Cardiac fibroblast (primary cell): ENCODE data around the gene NTN5.

ENCODE experiments used
- DNase-seq, 2 donors: peaks; one replicate each; pipeline versions ENCODE4 v3.0.0 to v3.0.0-alpha.2; 2010; ENCODE audit warnings: low read depth in 2 of 2
- H3K4me3 ChIP-seq, 2 donors: replicated peaks in 1 of 2; 1 replicate in 1 of 2; 2 replicates in 1 of 2; pipeline ENCODE4 v1.5.1; 2011; ENCODE audit warnings: low read depth in 2 of 2, low read length in 2 of 2, mild to moderate bottlenecking in 2 of 2, moderate library complexity in 1 of 2
- TF ChIP-seq, protein P1 (sequence below): IDR thresholded peaks from one replicate; pipeline ENCODE4 v1.5.1; 2011; ENCODE audit warnings: low read depth, mild to moderate bottlenecking, low read length, inconsistent platforms

NTN5 gene

DNA sequence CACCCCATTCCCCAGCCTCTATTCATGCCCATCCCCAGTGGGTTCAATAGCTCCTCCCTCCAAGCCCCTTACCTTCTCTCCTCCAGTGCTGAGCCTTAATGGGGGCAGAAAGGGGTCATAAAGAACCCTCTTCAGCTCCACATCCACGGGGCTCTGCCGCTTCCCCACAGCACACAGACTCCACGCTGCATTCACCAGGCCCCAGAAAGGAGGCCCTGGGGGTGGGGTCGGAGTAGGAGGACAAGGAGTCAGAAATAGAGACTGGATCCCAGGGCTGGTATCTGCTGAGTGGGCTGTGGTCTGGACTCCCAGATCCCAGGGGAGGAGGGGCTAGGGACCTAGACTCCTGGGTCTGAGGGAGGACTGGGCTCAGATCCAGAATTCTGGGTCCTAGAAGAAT is 28.5 kb downstream of the NTN5 start:
- DNase-seq: no peak
- TF ChIP-seq, protein P1, sequence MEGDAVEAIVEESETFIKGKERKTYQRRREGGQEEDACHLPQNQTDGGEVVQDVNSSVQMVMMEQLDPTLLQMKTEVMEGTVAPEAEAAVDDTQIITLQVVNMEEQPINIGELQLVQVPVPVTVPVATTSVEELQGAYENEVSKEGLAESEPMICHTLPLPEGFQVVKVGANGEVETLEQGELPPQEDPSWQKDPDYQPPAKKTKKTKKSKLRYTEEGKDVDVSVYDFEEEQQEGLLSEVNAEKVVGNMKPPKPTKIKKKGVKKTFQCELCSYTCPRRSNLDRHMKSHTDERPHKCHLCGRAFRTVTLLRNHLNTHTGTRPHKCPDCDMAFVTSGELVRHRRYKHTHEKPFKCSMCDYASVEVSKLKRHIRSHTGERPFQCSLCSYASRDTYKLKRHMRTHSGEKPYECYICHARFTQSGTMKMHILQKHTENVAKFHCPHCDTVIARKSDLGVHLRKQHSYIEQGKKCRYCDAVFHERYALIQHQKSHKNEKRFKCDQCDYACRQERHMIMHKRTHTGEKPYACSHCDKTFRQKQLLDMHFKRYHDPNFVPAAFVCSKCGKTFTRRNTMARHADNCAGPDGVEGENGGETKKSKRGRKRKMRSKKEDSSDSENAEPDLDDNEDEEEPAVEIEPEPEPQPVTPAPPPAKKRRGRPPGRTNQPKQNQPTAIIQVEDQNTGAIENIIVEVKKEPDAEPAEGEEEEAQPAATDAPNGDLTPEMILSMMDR: no peak
- no peak overlapping the region for H3K4me3 ChIP-seq

DNA sequence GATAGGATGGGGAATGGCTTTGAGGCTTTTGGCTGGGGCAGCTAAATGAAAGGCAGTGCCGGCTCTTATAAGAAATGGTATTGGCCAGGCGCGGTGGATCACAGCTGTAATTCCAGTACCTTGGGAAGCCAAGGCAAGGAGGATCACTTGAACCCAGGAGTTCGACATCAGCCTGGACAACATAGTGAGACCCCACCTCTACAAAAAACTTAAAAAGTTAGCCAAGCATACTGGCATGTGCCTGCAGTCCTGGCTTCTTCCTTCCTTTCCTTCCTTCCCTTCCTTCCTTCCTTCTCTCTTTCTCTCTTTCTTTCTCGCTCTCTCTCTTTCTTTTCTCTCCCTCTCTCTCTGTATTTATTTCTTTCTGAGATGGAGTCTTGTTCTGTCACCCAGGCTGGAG is 30.0 kb downstream of the NTN5 start:
- no peak for DNase-seq
- TF ChIP-seq, protein P1: no peak
- no peak overlapping the region for H3K4me3 ChIP-seq

DNA sequence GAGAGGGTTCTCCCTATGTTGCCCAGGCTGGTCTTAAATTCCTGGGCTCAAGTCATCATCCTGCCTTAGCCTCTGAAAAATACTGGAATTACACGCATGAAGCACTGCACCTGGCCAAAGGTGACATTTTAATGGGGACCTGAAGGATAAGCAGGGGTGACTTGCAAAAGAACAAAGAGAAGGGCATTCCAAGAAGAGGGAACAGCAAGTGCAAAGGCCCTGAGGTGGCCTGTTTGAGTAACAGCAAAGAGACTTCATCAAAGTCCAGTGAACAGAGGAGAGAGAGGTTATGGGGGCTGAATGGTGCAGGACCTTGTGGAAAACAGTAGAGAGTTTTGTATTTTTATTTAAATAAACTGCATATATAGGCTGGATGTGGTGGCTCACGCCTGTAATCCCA is 31.0 kb downstream of the NTN5 start:
- TF ChIP-seq, protein P1: no peak
- H3K4me3 ChIP-seq: no peak overlapping the region
- DNase-seq: no peak

DNA sequence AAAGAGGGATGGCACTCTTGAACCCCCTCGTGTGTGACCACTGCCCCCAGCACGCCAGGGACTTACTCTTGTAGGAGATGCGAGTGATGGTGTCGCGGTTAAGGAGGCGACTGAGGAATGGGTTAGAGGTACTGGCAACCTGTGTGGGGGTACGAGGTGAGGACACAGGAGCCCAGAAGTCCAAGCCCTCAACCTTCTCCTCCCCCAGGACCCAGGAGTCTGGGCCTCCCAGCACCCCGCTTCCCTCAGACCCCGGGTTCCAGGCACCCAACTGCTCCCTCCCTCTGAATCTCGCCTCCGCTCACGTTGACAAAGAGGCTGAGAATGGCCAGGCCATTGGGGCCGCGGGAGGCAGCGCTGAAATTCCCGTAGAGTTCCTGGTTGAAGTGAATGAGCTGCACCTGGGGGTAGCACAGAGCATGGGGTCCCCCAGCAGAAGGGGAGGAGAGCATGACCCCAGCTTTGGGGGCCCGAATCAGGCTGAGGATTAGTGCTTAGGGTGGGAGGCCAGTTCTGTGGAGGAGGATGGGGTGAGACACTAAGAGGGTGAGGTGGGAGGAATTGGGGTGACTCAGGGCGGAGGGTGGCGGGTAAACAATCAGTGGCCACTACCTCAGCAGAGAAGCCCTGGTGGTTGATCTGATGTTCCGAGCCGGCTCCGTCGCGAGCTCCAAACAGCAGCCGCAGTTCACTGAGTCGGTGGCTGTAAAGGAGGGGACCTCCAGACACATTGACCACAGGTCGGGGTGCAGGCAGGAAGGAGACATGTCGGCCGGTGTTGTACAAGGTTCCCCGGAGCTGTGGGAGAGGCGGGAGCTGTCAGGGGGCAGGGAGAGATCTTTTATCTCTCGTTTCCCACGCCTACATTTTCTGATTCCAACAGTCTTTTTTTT is 33.1 kb downstream of the NTN5 start:
- no peak overlapping the region for H3K4me3 ChIP-seq
- TF ChIP-seq, protein P1: no peak
- no peak for DNase-seq

DNA sequence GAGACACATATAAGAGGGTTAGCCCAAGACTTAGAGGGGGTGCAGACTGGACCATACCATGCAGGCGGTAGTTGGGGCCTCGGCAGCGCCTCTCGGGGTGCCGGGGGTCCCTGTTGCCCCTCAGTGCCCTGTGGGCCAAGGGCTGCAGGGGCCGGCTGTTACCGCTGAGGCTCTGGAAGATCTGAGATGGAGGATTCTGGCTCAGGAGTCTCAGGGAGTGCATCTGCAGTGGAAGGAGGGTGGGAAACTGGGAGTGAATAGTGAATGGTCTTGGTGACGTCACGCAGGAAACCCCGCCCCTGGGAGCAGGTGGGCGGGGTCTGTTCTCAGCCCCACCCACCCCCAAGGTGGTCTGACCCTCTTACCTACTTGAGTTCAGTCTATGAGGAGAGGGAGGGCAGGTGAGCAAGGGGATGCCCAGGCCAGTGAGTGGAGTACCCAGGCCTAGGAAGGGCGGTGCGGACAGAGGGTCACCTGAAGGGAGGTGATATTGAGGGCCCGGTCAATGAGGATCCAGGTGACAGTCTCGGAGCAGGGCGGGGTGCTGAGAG is 33.9 kb downstream of the NTN5 start:
- no peak for DNase-seq
- no peak overlapping the region for H3K4me3 ChIP-seq
- TF ChIP-seq, protein P1: no peak

DNA sequence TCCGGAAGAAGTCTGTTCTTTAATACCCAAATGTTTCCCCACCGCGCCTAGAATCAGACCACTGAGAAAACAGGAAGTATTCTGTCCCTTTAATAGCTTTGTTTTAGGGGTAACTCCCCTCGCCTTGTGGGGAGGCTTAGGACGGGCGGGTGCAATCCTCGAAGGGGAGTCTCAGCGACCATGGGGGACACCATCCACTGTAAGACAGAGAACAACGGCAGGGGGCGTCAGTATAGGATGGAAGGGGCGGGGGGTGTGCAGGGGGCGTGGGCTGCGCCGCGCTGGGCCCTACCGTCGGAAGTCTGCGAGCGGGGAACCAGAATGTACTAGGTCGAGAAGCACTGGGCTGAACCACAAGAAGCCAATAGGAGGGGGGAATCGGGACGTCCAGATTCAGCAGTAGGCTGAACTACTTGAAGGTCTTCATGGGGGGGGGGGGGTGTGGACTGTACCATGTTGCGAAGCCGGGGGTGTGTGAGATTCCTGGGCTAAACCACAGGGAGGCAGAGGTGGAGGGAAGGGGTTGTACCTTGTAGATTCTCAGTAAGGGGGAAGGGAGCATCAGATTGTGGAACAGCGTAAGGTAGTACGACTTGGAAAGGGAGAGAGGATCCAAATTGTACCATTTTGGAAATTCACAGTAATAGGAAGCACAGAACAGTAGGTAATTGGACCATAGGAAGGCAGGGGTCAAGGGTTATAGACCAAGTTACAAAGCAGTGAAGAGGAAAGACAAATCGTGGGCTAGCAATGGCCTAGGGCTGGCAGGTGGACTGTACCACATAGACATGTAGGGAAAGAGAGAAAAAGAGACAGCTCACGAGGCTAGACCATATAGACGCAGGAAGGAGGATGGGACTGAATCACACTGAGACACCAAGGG is 34.6 kb downstream of the NTN5 start:
- H3K4me3 ChIP-seq: peak overlapping the region; percentile 55 to 56
- TF ChIP-seq, protein P1: no peak

More for the DNA sequence above, 34.6 kb downstream of the NTN5 start:
- DNase-seq: peak; percentile 93 to 99
